Activated CD8-positive, alpha-beta T cell treated with anti-CD3 and anti-CD28 coated beads, Interleukin-2, amount 10 ng/mL, durations not matched to agents 7 days and 5 days (primary cell): ENCODE data around the gene C3orf85. TPM values are rescaled to one million over a fixed set of nuclear protein-coding genes. Genes with fewer than 3 reads are reported as not detected.
"Not testable (repeated sequence)": the region's sequence is repeated elsewhere in the genome, so short reads cannot be mapped to it uniquely, and the experiment has no call there.

ENCODE experiments used
- ATAC-seq: fragments of 150-1000 bp; cut with Tn5 transposase; one replicate; pipeline ENCODE4 v1.10.0; 2021; ENCODE audit warnings: moderate library complexity
- CTCF ChIA-PET: fragments of 350-600 bp; sonication (Branson Sonifier 250); formaldehyde crosslinking; loops from one replicate; lab custom pipeline; 2021; ENCODE audit warnings: antibody characterized with exemption; lab: Charles Lee
- POLR2A ChIA-PET: fragments of 350-600 bp; sonication (Branson Sonifier 250); formaldehyde crosslinking; loops from one replicate; lab custom pipeline; 2021; ENCODE audit warnings: antibody characterized with exemption; lab: Charles Lee
- DNase-seq: peaks from one replicate; pipeline ENCODE4 v3.0.0-alpha.2; 2020
- H3K27ac Mint-ChIP-seq: one replicate; pipeline ENCODE4 v1.8.0; 2021; ENCODE audit warnings: mild to moderate bottlenecking, mixed read lengths
- H3K27me3 Mint-ChIP-seq: one replicate; pipeline ENCODE4 v1.8.0; 2021; ENCODE audit warnings: low read depth, mixed read lengths
- H3K36me3 Mint-ChIP-seq: one replicate; pipeline ENCODE4 v1.8.0; 2021; ENCODE audit warnings: low read depth, mixed read lengths
- H3K4me1 Mint-ChIP-seq: one replicate; pipeline ENCODE4 v1.8.0; 2021; ENCODE audit warnings: low read depth, mixed read lengths
- H3K4me3 Mint-ChIP-seq: one replicate; pipeline ENCODE4 v1.8.0; 2021; ENCODE audit warnings: mild to moderate bottlenecking, mixed read lengths
- H3K9me3 Mint-ChIP-seq: one replicate; pipeline ENCODE4 v1.8.0; 2022; ENCODE audit warnings: mixed read lengths; ENCODE audit not compliant: insufficient read depth
- total RNA-seq, 2 experiments: library from RNA; stranded (reverse); gene quantifications; one replicate each; pipeline ENCODE4 v1.2.3, GENCODE V29; 2021

C3orf85 gene
- total RNA-seq, 2 experiments from 2014 or later: not detected

- DNase-seq: no peak
- ATAC-seq: no peak
- no peak overlapping the region for H3K4me3 Mint-ChIP-seq
- POLR2A ChIA-PET: no interaction called here
- H3K27me3 Mint-ChIP-seq: peaks cover 2% of the 10 kb centered on the region
- H3K4me1 Mint-ChIP-seq: no peaks in the 10 kb centered on the region
- H3K27ac Mint-ChIP-seq: no peak overlapping the region
- CTCF ChIA-PET: no interaction called here
- no peaks in the 10 kb centered on the region for H3K36me3 Mint-ChIP-seq
- H3K9me3 Mint-ChIP-seq: no peaks in the 10 kb centered on the region
These were observed 17.9 kb upstream of the C3orf85 start for GRCh38 chr3:109118584-109118983.

DNA sequence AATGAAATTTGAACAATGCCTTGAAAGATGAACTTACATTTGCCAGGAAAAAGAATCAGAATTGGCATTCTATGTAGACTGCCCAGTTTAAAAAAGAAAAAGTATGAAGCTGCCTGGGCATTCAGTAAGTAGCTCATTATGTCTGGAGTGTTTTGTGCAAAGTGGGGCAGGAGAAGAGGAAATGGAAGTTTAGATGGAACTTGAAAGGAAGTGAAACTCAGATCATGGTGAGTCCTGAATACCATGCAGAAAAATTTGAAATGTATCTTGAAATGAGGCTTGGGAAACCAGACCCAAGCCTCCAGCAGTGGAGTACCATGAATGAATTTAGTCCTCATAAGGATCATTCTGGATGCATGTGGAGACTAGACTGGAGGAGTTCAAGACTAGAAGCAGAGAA, 13.8 kb upstream of the C3orf85 start:
- H3K27ac Mint-ChIP-seq: no peak overlapping the region
- no peaks in the 10 kb centered on the region for H3K9me3 Mint-ChIP-seq
- DNase-seq (no peak), ATAC-seq (no peak)
- no peaks in the 10 kb centered on the region for H3K4me1 Mint-ChIP-seq
- no peaks in the 10 kb centered on the region for H3K27me3 Mint-ChIP-seq
- ChIA-PET POLR2A (no interaction called here), CTCF (no interaction called here)
- no peaks in the 10 kb centered on the region for H3K36me3 Mint-ChIP-seq
- no peak overlapping the region for H3K4me3 Mint-ChIP-seq

- Mint-ChIP-seq H3K4me1 (no peaks in the 10 kb centered on the region), H3K36me3 (no peaks in the 10 kb centered on the region), H3K27ac (no peak overlapping the region), H3K27me3 (no peaks in the 10 kb centered on the region), H3K4me3 (no peak overlapping the region), H3K9me3 (no peaks in the 10 kb centered on the region)
- ChIA-PET POLR2A (no interaction called here), CTCF (no interaction called here)
- no peak for DNase-seq
- no peak for ATAC-seq
These were observed 10.6 kb upstream of the C3orf85 start for GRCh38 chr3:109125902-109126301.

GRCh38 chr3:109127553-109127952, 9.0 kb upstream of the C3orf85 start:
- ATAC-seq: no peak
- H3K27me3 Mint-ChIP-seq: no peaks in the 10 kb centered on the region

DNA sequence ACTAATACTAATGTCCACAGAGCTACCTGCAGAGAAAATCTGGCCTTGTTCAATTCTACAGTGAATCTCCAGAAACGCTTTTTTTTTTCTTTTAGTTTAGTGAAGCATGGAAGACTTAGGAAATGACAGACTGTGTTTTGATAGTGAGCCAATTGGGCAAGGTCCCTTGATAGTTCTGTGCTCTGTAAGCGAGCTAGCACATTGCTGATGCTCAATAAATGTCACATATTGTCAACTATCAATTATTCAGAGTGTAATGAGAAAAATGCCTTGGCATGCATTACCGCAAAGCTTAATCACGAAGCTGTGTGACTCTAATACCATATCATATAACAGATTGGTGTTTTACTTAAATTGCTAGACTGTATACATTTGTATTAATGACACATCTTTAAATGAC, 5.2 kb upstream of the C3orf85 start:
- CTCF ChIA-PET: no interaction called here
- H3K4me3 Mint-ChIP-seq: no peak overlapping the region
- no peaks in the 10 kb centered on the region for H3K4me1 Mint-ChIP-seq
- no peak for DNase-seq
- ATAC-seq: no peak
- POLR2A ChIA-PET: no interaction called here
- no peaks in the 10 kb centered on the region for H3K27me3 Mint-ChIP-seq
- no peak overlapping the region for H3K27ac Mint-ChIP-seq
- no peaks in the 10 kb centered on the region for H3K36me3 Mint-ChIP-seq
- no peaks in the 10 kb centered on the region for H3K9me3 Mint-ChIP-seq

More at GRCh38 chr3:109127553-109127952, 9.0 kb upstream of the C3orf85 start:
- H3K4me3 Mint-ChIP-seq: no peak overlapping the region
- H3K4me1 Mint-ChIP-seq: no peaks in the 10 kb centered on the region
- no peaks in the 10 kb centered on the region for H3K9me3 Mint-ChIP-seq
- H3K27ac Mint-ChIP-seq: no peak overlapping the region
- POLR2A ChIA-PET: no interaction called here
- CTCF ChIA-PET: no interaction called here
- H3K36me3 Mint-ChIP-seq: no peaks in the 10 kb centered on the region
- DNase-seq: no peak

DNA sequence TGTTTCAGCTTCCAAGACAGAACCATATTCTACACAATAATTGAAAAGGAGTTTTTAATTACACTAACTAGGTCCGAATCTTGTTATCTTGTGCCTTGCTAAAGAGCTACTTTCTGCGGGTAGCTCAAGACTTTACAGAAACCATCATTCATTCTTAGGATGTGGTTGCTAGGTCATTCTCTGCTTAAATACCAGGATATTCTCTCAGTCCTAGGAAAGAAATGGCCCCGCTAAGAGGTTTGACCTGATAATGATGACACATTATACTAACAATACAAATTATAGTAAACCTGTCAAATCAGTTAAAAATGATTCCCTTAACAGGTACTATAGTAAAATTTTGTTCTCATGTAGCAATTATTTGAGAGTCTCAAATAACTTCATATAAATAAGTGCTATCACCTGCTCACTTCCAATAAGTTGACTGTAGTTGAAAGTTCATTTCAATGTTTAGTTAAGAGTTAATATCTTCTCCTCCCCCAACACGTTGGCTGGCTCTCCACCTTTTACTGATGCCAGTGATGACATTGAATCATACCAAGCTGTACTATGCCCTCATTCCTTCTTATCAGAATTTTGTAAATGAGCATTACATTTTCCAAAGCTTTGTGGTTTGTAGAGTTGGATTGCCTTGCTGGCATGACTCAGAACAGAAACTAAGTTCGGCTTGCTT, 3.6 kb upstream of the C3orf85 start:
- H3K9me3 Mint-ChIP-seq: no peaks in the 10 kb centered on the region
- no peaks in the 10 kb centered on the region for H3K36me3 Mint-ChIP-seq
- H3K27me3 Mint-ChIP-seq: no peaks in the 10 kb centered on the region
- DNase-seq (no peak), ATAC-seq (no peak)
- no peak overlapping the region for H3K4me3 Mint-ChIP-seq
- POLR2A ChIA-PET: no interaction called here
- no peaks in the 10 kb centered on the region for H3K4me1 Mint-ChIP-seq
- CTCF ChIA-PET: no interaction called here
- no peak overlapping the region for H3K27ac Mint-ChIP-seq

GRCh38 chr3:109133474-109133816, 3.1 kb upstream of the C3orf85 start:
- H3K4me3 Mint-ChIP-seq, H3K27ac Mint-ChIP-seq, H3K36me3 Mint-ChIP-seq, POLR2A ChIA-PET, DNase-seq, H3K9me3 Mint-ChIP-seq, CTCF ChIA-PET, H3K27me3 Mint-ChIP-seq, H3K4me1 Mint-ChIP-seq, ATAC-seq: not testable (repeated sequence)

DNA sequence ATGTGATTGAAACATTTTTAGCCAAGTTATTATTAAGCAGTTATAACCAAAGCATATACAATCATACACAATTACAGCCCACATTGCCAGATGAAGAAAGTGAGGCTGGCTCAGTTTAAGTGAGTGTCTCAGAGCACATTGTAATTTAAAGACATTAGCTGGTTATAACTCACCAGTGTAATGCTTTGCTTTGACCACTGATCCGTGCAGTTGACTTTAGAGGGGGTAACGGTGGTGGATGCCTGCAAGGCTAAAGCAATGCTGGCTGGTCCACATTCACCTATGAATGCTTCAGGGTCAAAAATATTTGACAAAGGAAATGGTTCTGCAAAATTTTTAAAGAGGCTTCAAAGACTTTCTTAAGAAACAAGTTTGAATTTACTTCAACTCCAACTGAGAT, 1.2 kb downstream of the C3orf85 start:
- Mint-ChIP-seq H3K27ac (no peak overlapping the region), H3K9me3 (no peaks in the 10 kb centered on the region), H3K4me1 (no peaks in the 10 kb centered on the region), H3K36me3 (no peaks in the 10 kb centered on the region), H3K27me3 (peaks cover 3% of the 10 kb centered on the region), H3K4me3 (no peak overlapping the region)
- CTCF ChIA-PET: no interaction called here
- ATAC-seq (no peak), DNase-seq (no peak)
- POLR2A ChIA-PET: no interaction called here

GRCh38 chr3:109140318-109140717, 3.8 kb downstream of the C3orf85 start:
- ATAC-seq: no peak
- ChIA-PET POLR2A (no interaction called here), CTCF (no interaction called here)
- no peaks in the 10 kb centered on the region for H3K36me3 Mint-ChIP-seq
- H3K27ac Mint-ChIP-seq: no peak overlapping the region
- no peaks in the 10 kb centered on the region for H3K4me1 Mint-ChIP-seq
- peaks cover 3% of the 10 kb centered on the region for H3K27me3 Mint-ChIP-seq
- no peak for DNase-seq
- H3K4me3 Mint-ChIP-seq: no peak overlapping the region
- H3K9me3 Mint-ChIP-seq: no peaks in the 10 kb centered on the region

DNA sequence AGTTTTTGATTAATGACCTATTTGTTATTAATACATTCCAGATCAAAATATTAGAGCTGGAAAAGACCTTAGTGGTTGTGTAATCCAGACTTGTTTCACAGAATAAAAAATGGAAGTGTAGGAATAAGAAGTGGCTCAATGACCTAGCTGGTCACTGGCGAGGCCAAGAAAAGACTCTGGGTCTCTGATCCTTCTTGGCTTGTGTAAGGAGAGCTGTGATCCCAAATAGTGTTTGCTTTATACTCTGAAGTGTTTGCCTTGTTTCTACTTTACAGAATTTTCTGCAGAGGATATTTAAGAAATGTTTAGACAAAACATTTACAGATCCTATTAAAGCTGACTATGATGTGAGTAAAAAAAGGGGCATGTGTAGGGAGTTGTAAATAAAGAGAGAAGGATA, 7.1 kb downstream of the C3orf85 start:
- ChIA-PET CTCF (no interaction called here), POLR2A (no interaction called here)
- H3K36me3 Mint-ChIP-seq: no peaks in the 10 kb centered on the region
- DNase-seq: no peak
- no peaks in the 10 kb centered on the region for H3K4me1 Mint-ChIP-seq
- H3K27me3 Mint-ChIP-seq: peaks cover 3% of the 10 kb centered on the region
- no peak overlapping the region for H3K4me3 Mint-ChIP-seq
- ATAC-seq: no peak
- H3K27ac Mint-ChIP-seq: no peak overlapping the region
- no peaks in the 10 kb centered on the region for H3K9me3 Mint-ChIP-seq

DNA sequence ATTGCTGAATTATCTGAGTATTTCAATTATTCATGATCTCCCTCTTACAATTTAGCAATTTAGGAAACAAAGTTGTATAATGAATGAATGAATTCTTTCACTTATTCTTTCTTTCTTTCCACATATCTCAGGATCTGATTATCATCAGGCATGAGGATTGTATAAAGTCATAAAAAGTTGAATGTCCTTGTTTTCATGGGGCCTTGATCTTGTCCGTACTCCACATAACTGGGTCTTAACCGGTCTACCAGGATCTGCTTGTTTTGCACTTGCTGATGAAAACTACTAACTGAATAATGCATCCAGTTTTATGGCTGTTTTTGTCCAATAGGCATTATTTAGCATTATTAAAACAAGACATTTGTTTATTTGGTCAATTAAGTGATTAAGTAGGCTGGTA, 12.6 kb downstream of the C3orf85 start:
- DNase-seq (no peak), ATAC-seq (no peak)
- POLR2A ChIA-PET: no interaction called here
- Mint-ChIP-seq H3K4me3 (no peak overlapping the region), H3K9me3 (no peaks in the 10 kb centered on the region), H3K27me3 (no peaks in the 10 kb centered on the region), H3K36me3 (no peaks in the 10 kb centered on the region), H3K4me1 (no peaks in the 10 kb centered on the region), H3K27ac (no peak overlapping the region)
- CTCF ChIA-PET: no interaction called here

DNA sequence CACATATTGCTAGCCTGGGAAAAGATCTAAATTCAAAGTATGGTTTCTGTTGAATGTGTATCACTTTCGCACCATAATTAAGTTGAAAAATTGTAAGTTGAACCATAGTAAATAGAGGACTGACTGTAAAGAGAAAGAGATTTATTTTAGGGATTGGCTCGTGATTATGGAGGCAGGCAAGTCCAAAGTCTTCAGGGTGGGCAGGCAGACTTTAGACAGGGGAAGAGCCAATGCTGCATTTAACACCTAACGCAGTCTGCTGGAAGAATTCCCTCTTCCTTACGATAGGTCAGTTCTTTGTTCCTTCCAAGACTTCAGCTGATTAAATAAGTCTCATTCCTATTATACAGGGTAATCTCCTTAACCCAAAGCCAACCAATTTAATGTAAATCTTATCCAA, 15.8 kb downstream of the C3orf85 start:
- Mint-ChIP-seq H3K4me1 (no peaks in the 10 kb centered on the region), H3K27me3 (no peaks in the 10 kb centered on the region), H3K4me3 (no peak overlapping the region), H3K27ac (no peak overlapping the region), H3K36me3 (no peaks in the 10 kb centered on the region), H3K9me3 (no peaks in the 10 kb centered on the region)
- DNase-seq: no peak
- ChIA-PET CTCF (no interaction called here), POLR2A (no interaction called here)
- no peak for ATAC-seq

- ATAC-seq: no peak
- H3K27me3 Mint-ChIP-seq: no peaks in the 10 kb centered on the region
- DNase-seq: no peak
- CTCF ChIA-PET: no interaction called here
- no peaks in the 10 kb centered on the region for H3K36me3 Mint-ChIP-seq
- POLR2A ChIA-PET: no interaction called here
- H3K4me1 Mint-ChIP-seq: no peaks in the 10 kb centered on the region
- H3K27ac Mint-ChIP-seq: no peak overlapping the region
- H3K9me3 Mint-ChIP-seq: no peaks in the 10 kb centered on the region
- H3K4me3 Mint-ChIP-seq: no peak overlapping the region
These were observed 18.5 kb downstream of the C3orf85 start for GRCh38 chr3:109154979-109155378.
